ENCODE results near the gene COPS2. TPM values are rescaled to one million over a fixed set of nuclear protein-coding genes. Genes with fewer than 3 reads are reported as not detected.

COPS2 gene
- polyA plus RNA-seq, 1 of the 3 experiments (the other 2 are of a cell fraction), result 21.3 TPM

DNA sequence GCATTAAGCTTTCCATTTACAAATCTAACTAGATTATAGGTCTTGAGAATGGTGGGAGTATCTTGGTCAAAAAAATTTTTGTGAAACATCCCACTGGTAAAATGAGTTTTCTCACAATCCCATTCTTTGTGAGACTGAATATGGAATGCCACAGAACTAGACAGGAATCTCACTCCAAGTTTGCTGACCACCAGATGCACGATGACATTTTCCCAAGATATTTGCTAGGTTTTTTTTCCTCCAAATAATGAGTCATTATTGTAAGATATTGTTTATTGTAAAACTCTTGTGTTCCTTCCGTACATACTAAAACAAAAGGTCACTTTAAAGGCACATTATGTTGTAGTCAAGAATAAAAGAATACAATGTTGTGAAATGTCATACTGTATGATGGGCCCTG lies 53.9 kb downstream of the COPS2 start:
- Histone ChIP-seq H2AFZ (ENCODE audit: low read depth) (no peak overlapping the region), H3K9me2 (no peaks in the 10 kb centered on the region), H3K4me3 (ENCODE audit: low read depth in 2 of 2, low read length in 1 of 2) (no peak overlapping the region), H3F3A (replicated peaks; ENCODE audit: insufficient read depth) (peaks cover 4% of the 10 kb centered on the region), H4K20me1 (ENCODE audit: insufficient read depth) (no peaks in the 10 kb centered on the region), H3K4me2 (no peak overlapping the region), H3K36me3 (replicated peaks in 1 of 2; ENCODE audit: control insufficient read depth in 1 of 2, insufficient read depth in 2 of 2, low read length in 1 of 2) (peaks cover 20 to 29% of the 10 kb centered on the region in 2 experiments), H3K4me1 (ENCODE audit: control insufficient read depth in 1 of 2, insufficient read depth in 2 of 2, low read depth in 1 of 2, low read length in 1 of 2) (no peaks in the 10 kb centered on the region), H3K9me3 (no peaks in the 10 kb centered on the region), H3K9ac (no peak overlapping the region), H3K27me3 (ENCODE audit: insufficient read depth) (no peaks in the 10 kb centered on the region), H3K79me2 (ENCODE audit: insufficient read depth) (no peaks in the 10 kb centered on the region), H3K27ac (ENCODE audit: low read depth in 2 of 2, low read length in 1 of 2) (no peak overlapping the region)
- no peak for TF ChIP-seq MXI1 (IDR thresholded peaks at IDR 0.05; ENCODE audit: low read depth, low read length)
- no peak for TF ChIP-seq SMC3 (IDR thresholded peaks at IDR 0.05; ENCODE audit: low read depth, low read length)
- TF ChIP-seq POLR2AphosphoS5 (IDR thresholded peaks at IDR 0.05; ENCODE audit: low read depth, low read length), result no peak
- no peak for TF ChIP-seq GABPA (IDR thresholded peaks at IDR 0.05; ENCODE audit: low read depth)
- TF ChIP-seq, protein P1, sequence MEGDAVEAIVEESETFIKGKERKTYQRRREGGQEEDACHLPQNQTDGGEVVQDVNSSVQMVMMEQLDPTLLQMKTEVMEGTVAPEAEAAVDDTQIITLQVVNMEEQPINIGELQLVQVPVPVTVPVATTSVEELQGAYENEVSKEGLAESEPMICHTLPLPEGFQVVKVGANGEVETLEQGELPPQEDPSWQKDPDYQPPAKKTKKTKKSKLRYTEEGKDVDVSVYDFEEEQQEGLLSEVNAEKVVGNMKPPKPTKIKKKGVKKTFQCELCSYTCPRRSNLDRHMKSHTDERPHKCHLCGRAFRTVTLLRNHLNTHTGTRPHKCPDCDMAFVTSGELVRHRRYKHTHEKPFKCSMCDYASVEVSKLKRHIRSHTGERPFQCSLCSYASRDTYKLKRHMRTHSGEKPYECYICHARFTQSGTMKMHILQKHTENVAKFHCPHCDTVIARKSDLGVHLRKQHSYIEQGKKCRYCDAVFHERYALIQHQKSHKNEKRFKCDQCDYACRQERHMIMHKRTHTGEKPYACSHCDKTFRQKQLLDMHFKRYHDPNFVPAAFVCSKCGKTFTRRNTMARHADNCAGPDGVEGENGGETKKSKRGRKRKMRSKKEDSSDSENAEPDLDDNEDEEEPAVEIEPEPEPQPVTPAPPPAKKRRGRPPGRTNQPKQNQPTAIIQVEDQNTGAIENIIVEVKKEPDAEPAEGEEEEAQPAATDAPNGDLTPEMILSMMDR (IDR thresholded peaks at IDR 0.05), result no peak
- TF ChIP-seq GATA2 (CRISPR knock-in tag; IDR thresholded peaks at IDR 0.05), result no peak
- no peak for TF ChIP-seq JUND (IDR thresholded peaks at IDR 0.05)
- TF ChIP-seq RFX5 (IDR thresholded peaks at IDR 0.05; ENCODE audit: low read length), result no peak
- no peak for TF ChIP-seq NRF1 (IDR thresholded peaks at IDR 0.05; ENCODE audit: low read depth, low read length)
- no peak for TF ChIP-seq RAD21 (IDR thresholded peaks at IDR 0.05; ENCODE audit: low read length)
- no peak for TF ChIP-seq ELF1 (IDR thresholded peaks at IDR 0.05)
- TF ChIP-seq, protein P2, sequence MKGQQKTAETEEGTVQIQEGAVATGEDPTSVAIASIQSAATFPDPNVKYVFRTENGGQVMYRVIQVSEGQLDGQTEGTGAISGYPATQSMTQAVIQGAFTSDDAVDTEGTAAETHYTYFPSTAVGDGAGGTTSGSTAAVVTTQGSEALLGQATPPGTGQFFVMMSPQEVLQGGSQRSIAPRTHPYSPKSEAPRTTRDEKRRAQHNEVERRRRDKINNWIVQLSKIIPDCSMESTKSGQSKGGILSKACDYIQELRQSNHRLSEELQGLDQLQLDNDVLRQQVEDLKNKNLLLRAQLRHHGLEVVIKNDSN (IDR thresholded peaks at IDR 0.05; ENCODE audit: borderline replicate concordance, low read depth), result no peak
- TF ChIP-seq YY1 (IDR thresholded peaks at IDR 0.05; ENCODE audit: low read depth), result no peak
- no peak for TF ChIP-seq EP300 (IDR thresholded peaks at IDR 0.05; ENCODE audit: borderline replicate concordance in 1 of 2, low read depth in 1 of 2, low read length in 1 of 2)
- no peak for TF ChIP-seq TEAD4 (IDR thresholded peaks at IDR 0.05; ENCODE audit: borderline replicate concordance, insufficient read depth)
- TF ChIP-seq, protein P3, sequence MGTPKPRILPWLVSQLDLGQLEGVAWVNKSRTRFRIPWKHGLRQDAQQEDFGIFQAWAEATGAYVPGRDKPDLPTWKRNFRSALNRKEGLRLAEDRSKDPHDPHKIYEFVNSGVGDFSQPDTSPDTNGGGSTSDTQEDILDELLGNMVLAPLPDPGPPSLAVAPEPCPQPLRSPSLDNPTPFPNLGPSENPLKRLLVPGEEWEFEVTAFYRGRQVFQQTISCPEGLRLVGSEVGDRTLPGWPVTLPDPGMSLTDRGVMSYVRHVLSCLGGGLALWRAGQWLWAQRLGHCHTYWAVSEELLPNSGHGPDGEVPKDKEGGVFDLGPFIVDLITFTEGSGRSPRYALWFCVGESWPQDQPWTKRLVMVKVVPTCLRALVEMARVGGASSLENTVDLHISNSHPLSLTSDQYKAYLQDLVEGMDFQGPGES (IDR thresholded peaks at IDR 0.05; ENCODE audit: low read depth, low read length), result no peak
- no peak for TF ChIP-seq FOSL2 (IDR thresholded peaks at IDR 0.05; ENCODE audit: borderline replicate concordance, low read depth)
- no peak for TF ChIP-seq NFIC (IDR thresholded peaks at IDR 0.05; ENCODE audit: borderline replicate concordance)
- CTCF ChIA-PET, result no interaction called here
- POLR2A ChIA-PET, result no interaction called here
- 89% methylated on average over 2 of the region's 2 CpGs for WGBS (ENCODE audit: low lambda C conversion rate)
- DNase-seq, result no peak

Data from SK-N-SH (cell line).